CD4-positive, alpha-beta T cell treated with Interleukin-17A for 4 hours (primary cell): ENCODE results near the gene ORC2.
A peak's percentile ranks its signal among the peaks of the same experiment; 100 is the strongest.

Experiments
- DNase-seq: peaks from one replicate; pipeline ENCODE4 v3.0.0-alpha.2; 2020; ENCODE audit warnings: mixed read lengths

Gene ORC2

GRCh38 chr2:200860092-200860795 lies 103.2 kb downstream of the ORC2 start:
- DNase-seq, result peak; percentile 23
